ENCODE results near the gene GIMAP6. TPM values are rescaled to one million over a fixed set of nuclear protein-coding genes. Genes with fewer than 3 reads are reported as not detected.
"Not testable (repeated sequence)": the region's sequence is repeated elsewhere in the genome, so short reads cannot be mapped to it uniquely, and the experiment has no call there.

The GIMAP6 gene
- 0.17 and 0.35 TPM in 2 replicates for total RNA-seq

- Mint-ChIP-seq H3K27ac (no peak within 1 kb of the TSS), H3K4me3 (peak within 1 kb of the TSS; percentile 13), H3K27me3 (no peaks in the 10 kb centered on the region), H3K9me3 (no peaks in the 10 kb centered on the region), H3K4me1 (peaks cover 10% of the 10 kb centered on the region), H3K36me3 (ENCODE audit: low read depth) (no peaks in the 10 kb centered on the region)
- POLR2A ChIA-PET: no interaction called here
- CTCF ChIA-PET: no interaction called here
- intact Hi-C loops (cut with micrococcal nuclease): no loop called here
- DNase-seq (no peak), ATAC-seq (ENCODE audit: low read depth) (no peak)
- no peak for TF ChIP-seq CTCF (IDR thresholded peaks at IDR 0.05)
Measured at GRCh38 chr7:150631866-150632864, at the start of gene GIMAP6. Gene GIMAP6, minus strand, starts transcription at chr7:150632385. Its CDS starts 2,243 bp downstream, at chr7:150630142.

DNA sequence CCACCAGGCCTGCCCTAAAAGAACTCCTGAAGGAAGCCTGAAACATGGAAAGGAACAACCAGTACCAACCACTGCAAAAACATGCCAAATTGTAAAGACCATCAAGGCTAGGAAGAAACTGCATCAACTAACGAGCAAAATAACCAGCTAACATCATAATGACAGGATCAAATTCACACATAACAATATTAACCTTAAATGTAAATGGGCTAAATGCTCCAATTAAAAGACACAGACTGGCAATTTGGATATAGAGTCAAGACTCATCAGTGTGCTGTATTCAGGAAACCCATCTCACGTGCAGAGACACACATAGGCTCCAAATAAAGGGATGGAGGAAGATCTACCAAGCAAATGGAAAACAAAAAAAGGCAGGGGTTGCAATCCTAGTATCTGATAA is 48.2 kb upstream of the GIMAP6 start:
- H3K4me3 Mint-ChIP-seq; DNase-seq; ATAC-seq (ENCODE audit: low read depth); H3K9me3 Mint-ChIP-seq; CTCF ChIA-PET; H3K36me3 Mint-ChIP-seq (ENCODE audit: low read depth); H3K27me3 Mint-ChIP-seq; H3K27ac Mint-ChIP-seq: not testable (repeated sequence)
- intact Hi-C loops (cut with micrococcal nuclease): loop anchor here (10.0 kb wide), 1 partner anchor 236 kb away; no protein-coding TSS in a partner anchor
- POLR2A ChIA-PET: interaction anchor here (0.7 kb wide), 1 partner anchor 53 kb away, joined by 4 read pairs; no protein-coding TSS in a partner anchor
- peaks cover 19% of the 10 kb centered on the region for H3K4me1 Mint-ChIP-seq

- CTCF ChIA-PET; DNase-seq; H3K4me3 Mint-ChIP-seq; POLR2A ChIA-PET; H3K36me3 Mint-ChIP-seq (ENCODE audit: low read depth); H3K27me3 Mint-ChIP-seq; H3K9me3 Mint-ChIP-seq; ATAC-seq (ENCODE audit: low read depth); H3K27ac Mint-ChIP-seq; intact Hi-C loops (cut with micrococcal nuclease): not testable (repeated sequence)
- H3K4me1 Mint-ChIP-seq: peaks cover 12% of the 10 kb centered on the region
Measured at GRCh38 chr7:150678601-150679000, 46.4 kb upstream of the GIMAP6 start.

DNA sequence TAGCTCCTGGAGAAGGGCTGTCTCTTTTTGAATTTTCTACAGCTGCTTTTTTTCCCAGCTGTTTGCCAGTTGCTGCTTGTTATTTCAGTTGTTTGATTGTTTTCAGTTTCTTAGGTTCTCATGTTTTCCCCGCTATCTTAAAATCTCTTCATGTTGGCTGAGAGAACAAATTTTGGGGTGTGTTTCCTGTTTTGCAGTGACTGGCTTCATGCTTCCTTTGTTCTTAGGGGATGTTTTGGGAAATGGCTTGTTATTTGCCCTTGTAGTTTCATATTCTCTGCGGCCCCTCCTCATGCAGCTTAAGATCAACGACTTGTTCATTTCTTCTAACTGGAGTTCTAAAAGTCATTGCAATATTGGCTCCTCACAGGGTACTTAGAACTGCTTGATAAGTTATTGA is 44.7 kb upstream of the GIMAP6 start:
- POLR2A ChIA-PET; CTCF ChIA-PET; H3K36me3 Mint-ChIP-seq (ENCODE audit: low read depth); H3K9me3 Mint-ChIP-seq; DNase-seq; ATAC-seq (ENCODE audit: low read depth); H3K27me3 Mint-ChIP-seq; H3K4me3 Mint-ChIP-seq; intact Hi-C loops (cut with micrococcal nuclease); H3K27ac Mint-ChIP-seq: not testable (repeated sequence)
- peaks cover 12% of the 10 kb centered on the region for H3K4me1 Mint-ChIP-seq

DNA sequence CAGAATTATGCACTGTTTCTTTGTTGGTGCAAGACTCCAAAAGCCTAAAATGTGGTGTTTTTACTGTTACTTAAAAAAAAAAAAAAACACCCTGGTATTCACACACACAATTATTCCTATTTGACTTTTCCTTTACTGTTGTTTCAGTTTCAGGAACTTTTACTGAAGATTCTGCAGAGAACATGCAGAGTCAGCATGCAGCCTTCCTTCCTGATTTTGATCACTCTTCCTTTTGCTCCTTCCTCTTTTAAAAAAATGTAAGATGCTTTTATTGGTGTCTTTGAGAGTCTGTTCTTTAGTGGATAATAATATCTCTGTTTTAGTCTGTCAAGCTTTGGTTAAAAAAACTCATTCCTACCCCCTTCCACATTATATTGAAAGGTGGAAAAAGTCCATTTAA is 44.1 kb upstream of the GIMAP6 start:
- ATAC-seq (ENCODE audit: low read depth); intact Hi-C loops (cut with micrococcal nuclease); H3K9me3 Mint-ChIP-seq; CTCF ChIA-PET; H3K27me3 Mint-ChIP-seq; H3K4me3 Mint-ChIP-seq; H3K36me3 Mint-ChIP-seq (ENCODE audit: low read depth); DNase-seq; H3K27ac Mint-ChIP-seq: not testable (repeated sequence)
- POLR2A ChIA-PET: interaction anchor here (0.6 kb wide), 1 partner anchor 221 kb away, joined by 6 read pairs; no protein-coding TSS in a partner anchor
- H3K4me1 Mint-ChIP-seq: peaks cover 12% of the 10 kb centered on the region

DNA sequence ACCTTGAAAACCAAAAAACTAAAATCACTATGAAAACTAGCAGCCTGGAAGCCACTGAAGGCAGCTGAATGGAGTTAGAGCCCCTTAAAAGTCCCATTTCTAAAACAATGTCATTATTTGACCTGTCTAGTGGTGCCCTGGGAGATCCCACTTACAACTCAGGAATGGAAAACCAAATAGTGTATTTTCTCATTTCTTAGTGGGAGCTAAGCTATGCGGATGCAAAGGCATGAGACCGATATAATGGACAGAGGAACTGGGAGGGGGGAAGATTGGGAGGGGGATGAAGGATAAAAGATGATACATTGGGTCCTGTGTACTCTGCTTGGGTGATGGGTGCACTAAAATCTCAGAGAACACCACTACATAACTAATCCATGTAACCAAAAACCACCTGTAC is 43.5 kb upstream of the GIMAP6 start:
- TF ChIP-seq CTCF (IDR thresholded peaks at IDR 0.05): no peak
- POLR2A ChIA-PET: interaction anchor here (0.6 kb wide), 1 partner anchor 220 kb away, joined by 6 read pairs; no protein-coding TSS in a partner anchor
- H3K27me3 Mint-ChIP-seq: peaks cover 6% of the 10 kb centered on the region

GRCh38 chr7:150671798-150672585 is 39.8 kb upstream of the GIMAP6 start:
- H3K27me3 Mint-ChIP-seq; H3K36me3 Mint-ChIP-seq (ENCODE audit: low read depth); ATAC-seq (ENCODE audit: low read depth); H3K9me3 Mint-ChIP-seq; intact Hi-C loops (cut with micrococcal nuclease); H3K4me3 Mint-ChIP-seq; CTCF ChIA-PET; DNase-seq; POLR2A ChIA-PET; H3K27ac Mint-ChIP-seq: not testable (repeated sequence)
- H3K4me1 Mint-ChIP-seq: peaks cover 16% of the 10 kb centered on the region

More for the DNA sequence above, 43.5 kb upstream of the GIMAP6 start:
- no peak overlapping the region for H3K27ac Mint-ChIP-seq
- CTCF ChIA-PET: no interaction called here
- no peaks in the 10 kb centered on the region for H3K9me3 Mint-ChIP-seq
- H3K4me1 Mint-ChIP-seq: peaks cover 12% of the 10 kb centered on the region
- H3K36me3 Mint-ChIP-seq (ENCODE audit: low read depth): no peaks in the 10 kb centered on the region
- intact Hi-C loops (cut with micrococcal nuclease): no loop called here
- no peak overlapping the region for H3K4me3 Mint-ChIP-seq
- DNase-seq (no peak), ATAC-seq (ENCODE audit: low read depth) (no peak)
